HG03135 (cell line): Measurements from ENCODE around the gene LOXL1.
"Not testable (repeated sequence)": the region's sequence is repeated elsewhere in the genome, so short reads cannot be mapped to it uniquely, and the experiment has no call there.

Experiments used
- ATAC-seq: cut with Tn5 transposase; IDR thresholded peaks from one replicate; pipeline ENCODE4 v1.9.1; 2021; ENCODE audit warnings: mild to moderate bottlenecking, moderate library complexity; ENCODE audit not compliant: unreplicated experiment

The LOXL1 gene

GRCh38 chr15:73937296-73937695 is 11.0 kb downstream of the LOXL1 start:
- ATAC-seq, result no peak

- no peak for ATAC-seq
These were observed 11.5 kb downstream of the LOXL1 start for GRCh38 chr15:73937726-73938125.

GRCh38 chr15:73938516-73938915 is 12.3 kb downstream of the LOXL1 start:
- not testable (repeated sequence) for ATAC-seq

- no peak for ATAC-seq
These were observed 12.9 kb downstream of the LOXL1 start for GRCh38 chr15:73939138-73939537.

- ATAC-seq, result no peak
These were observed 14.1 kb downstream of the LOXL1 start for GRCh38 chr15:73940061-73940981.

- no peak for ATAC-seq
These were observed 14.8 kb downstream of the LOXL1 start for GRCh38 chr15:73941044-73941443.

GRCh38 chr15:73941449-73941848 is 15.2 kb downstream of the LOXL1 start:
- ATAC-seq, result no peak

- no peak for ATAC-seq
These were observed 15.8 kb downstream of the LOXL1 start for GRCh38 chr15:73941871-73942635.

- ATAC-seq, result no peak
These were observed 16.5 kb downstream of the LOXL1 start for GRCh38 chr15:73942751-73943270.

- ATAC-seq, result no peak
These were observed 18.2 kb downstream of the LOXL1 start for GRCh38 chr15:73944161-73945129.

GRCh38 chr15:73945130-73945508 is 18.9 kb downstream of the LOXL1 start:
- ATAC-seq, result no peak

GRCh38 chr15:73946046-73946721 is 19.9 kb downstream of the LOXL1 start:
- ATAC-seq, result no peak

GRCh38 chr15:73946795-73947370 is 20.6 kb downstream of the LOXL1 start:
- no peak for ATAC-seq

GRCh38 chr15:73947651-73948050 is 21.4 kb downstream of the LOXL1 start:
- ATAC-seq, result no peak

- no peak for ATAC-seq
These were observed 22.1 kb downstream of the LOXL1 start for GRCh38 chr15:73948396-73948795.

- no peak for ATAC-seq
These were observed 22.7 kb downstream of the LOXL1 start for GRCh38 chr15:73948982-73949381.

- no peak for ATAC-seq
These were observed 23.2 kb downstream of the LOXL1 start for GRCh38 chr15:73949496-73949895.

GRCh38 chr15:73950479-73950830 is 24.2 kb downstream of the LOXL1 start:
- ATAC-seq, result no peak

- ATAC-seq, result no peak
These were observed 24.7 kb downstream of the LOXL1 start for GRCh38 chr15:73950831-73951561.
